Measurements from ENCODE around the gene ULK1. TPM values are rescaled to one million over a fixed set of nuclear protein-coding genes. Genes with fewer than 3 reads are reported as not detected.

Gene ULK1
- polyA plus RNA-seq, 6 donors from 2014 or later: 0.22 to 2.1 (median 0.73) TPM

DNA sequence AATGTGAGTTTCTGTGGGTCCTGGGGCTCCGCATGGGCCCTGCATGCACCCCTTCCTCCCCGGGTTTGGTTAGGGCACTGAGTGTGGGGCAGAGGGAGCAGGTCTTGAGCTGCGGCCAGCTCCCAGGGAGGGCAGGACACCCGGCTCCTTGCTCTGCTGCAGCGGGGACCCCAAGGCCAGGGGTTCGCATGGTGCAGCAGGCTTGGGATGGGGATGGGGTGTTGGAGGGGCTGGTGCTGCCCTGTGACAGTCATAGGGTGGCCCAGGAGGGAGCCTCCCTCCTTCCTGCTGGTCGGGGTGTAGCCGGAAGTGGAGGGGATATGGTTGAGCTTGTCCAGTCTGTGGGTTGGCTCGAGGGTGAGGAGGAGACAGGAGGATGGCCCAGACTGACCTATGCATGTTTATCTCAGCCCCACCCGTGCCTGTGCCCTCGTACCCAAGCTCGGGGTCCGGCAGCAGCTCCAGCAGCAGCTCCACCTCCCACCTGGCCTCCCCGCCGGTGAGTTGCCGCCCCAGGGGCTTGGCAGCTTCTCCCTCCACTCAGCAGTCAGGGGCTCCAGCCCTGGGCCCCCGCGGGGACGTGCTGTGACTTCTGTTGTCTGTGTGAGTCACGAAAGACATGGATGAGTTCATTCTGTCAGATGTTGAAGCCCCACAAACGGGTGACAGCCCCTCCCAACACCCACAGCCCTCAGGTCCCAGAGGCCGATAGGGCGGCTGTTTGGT lies 16.0 kb downstream of the ULK1 start:
- Mint-ChIP-seq H3K27me3 (no peaks in the 10 kb centered on the region), H3K9me3 (no peaks in the 10 kb centered on the region), H3K36me3 (no peaks in the 10 kb centered on the region), H3K4me3 (no peak overlapping the region), H3K27ac (no peak overlapping the region), H3K4me1 (peaks cover 0 to 2% (median 0%) of the 10 kb centered on the region in 3 donors)
- DNase-seq (no peak), ATAC-seq (ENCODE audit: low read depth in 2 of 2) (no peak)

DNA sequence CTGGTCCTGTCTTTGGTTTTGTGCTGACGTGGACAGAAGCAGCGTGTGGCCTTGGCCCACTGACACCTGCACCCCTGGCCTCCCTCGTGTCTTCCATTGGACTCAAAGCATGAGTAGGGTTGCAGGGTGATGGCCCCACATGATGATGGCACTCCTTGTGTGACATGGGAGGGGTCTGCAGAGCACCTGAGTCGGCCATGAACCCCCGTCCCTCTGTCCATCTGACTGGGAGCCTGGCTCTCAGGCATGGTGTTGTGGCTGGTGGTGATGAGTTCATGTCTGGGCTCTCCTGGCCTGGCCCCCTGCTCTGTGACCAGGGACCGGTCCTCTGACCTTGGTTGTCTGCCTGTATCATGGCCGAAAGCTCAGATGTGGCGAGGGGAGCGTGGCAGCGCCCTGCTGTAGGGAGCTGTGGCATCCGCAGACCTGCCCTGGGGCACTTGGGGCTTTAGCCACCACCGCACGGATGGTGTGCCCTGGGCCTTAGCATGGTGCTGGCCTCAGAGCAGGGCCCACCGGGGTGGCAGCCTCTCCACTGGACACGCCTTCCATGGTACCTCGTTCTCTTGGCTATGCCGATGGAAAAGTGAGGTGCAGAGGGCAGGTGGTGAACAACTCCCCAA lies 16.7 kb downstream of the ULK1 start:
- DNase-seq (no peak), ATAC-seq (ENCODE audit: low read depth in 2 of 2) (no peak)
- no peak overlapping the region for H3K27ac Mint-ChIP-seq
- no peak overlapping the region for H3K4me3 Mint-ChIP-seq
- no peaks in the 10 kb centered on the region for H3K9me3 Mint-ChIP-seq
- no peaks in the 10 kb centered on the region for H3K4me1 Mint-ChIP-seq
- no peaks in the 10 kb centered on the region for H3K27me3 Mint-ChIP-seq
- no peaks in the 10 kb centered on the region for H3K36me3 Mint-ChIP-seq

DNA sequence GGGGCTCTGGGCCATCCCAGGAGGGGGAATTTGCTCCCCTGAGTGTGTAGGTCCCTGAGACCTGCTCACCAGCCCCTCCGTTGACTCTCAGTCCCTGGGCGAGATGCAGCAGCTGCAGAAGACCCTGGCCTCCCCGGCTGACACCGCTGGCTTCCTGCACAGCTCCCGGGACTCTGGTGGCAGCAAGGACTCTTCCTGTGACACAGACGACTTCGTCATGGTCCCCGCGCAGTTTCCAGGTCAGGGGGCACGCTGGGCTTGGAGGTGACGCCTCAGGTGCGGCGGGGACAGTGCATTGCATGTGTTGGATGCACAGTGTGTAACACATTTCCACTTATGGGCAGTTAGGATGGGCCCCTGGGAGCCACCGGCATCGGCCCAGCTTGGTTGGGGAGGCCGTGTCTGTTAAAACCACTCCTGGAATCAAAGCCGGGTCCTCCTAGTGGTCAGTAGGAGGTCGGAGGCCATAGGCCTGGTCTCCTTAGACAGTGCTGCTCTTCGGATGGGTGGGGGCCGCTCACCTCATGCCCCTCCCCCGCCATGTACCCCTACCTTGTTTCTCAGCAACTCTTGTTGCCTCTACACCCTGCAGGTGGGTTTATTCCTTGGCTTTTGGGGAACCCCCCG lies 17.5 kb downstream of the ULK1 start:
- H3K4me1 Mint-ChIP-seq: no peaks in the 10 kb centered on the region
- H3K27ac Mint-ChIP-seq: no peak overlapping the region

DNA sequence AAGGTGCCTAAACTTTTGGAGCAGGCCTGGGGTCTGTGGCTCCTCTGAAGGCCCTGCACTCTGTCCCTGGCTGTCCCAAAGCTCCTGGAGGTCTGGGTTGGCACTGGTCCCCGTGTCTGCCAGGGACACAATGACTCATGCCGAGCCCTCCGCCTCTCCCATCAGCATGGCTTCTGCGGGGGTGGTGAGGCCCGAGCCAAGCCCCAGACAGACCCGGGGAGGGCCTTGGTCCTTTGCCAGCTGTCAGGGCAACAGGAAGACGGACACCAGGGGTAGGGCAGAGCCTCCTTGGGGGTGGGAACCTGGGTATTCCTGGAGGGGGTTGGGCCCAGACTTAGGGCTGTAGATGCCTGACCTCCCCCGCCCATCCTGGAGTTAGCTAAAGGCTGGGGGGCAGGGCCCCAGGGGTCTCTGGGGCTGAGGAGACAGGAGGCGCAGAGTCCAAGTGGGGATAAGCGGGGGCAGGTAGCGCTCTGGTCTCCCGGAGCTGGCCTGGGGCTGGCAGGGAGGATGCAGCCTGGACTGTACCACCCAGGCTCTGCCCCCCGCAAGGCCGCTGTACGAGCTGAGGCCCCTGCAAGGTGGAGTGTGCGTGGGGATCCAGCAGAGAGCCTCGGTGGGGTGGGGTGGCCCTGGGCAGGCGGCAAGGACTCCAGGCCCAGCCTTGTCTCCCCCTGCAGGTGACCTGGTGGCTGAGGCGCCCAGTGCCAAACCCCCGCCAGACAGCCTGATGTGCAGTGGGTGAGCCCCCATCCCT lies 18.3 kb downstream of the ULK1 start:
- H3K36me3 Mint-ChIP-seq: no peaks in the 10 kb centered on the region
- ATAC-seq (ENCODE audit: low read depth in 2 of 2): no peak
- H3K27me3 Mint-ChIP-seq: no peaks in the 10 kb centered on the region
- H3K4me1 Mint-ChIP-seq: no peaks in the 10 kb centered on the region
- H3K27ac Mint-ChIP-seq: no peak overlapping the region
- DNase-seq: no peak
- H3K4me3 Mint-ChIP-seq: no peak overlapping the region
- H3K9me3 Mint-ChIP-seq: no peaks in the 10 kb centered on the region

More for the DNA sequence above, 17.5 kb downstream of the ULK1 start:
- Mint-ChIP-seq H3K27me3 (no peaks in the 10 kb centered on the region), H3K36me3 (no peaks in the 10 kb centered on the region), H3K4me3 (no peak overlapping the region), H3K9me3 (no peaks in the 10 kb centered on the region)
- DNase-seq (no peak), ATAC-seq (ENCODE audit: low read depth in 2 of 2) (no peak)

DNA sequence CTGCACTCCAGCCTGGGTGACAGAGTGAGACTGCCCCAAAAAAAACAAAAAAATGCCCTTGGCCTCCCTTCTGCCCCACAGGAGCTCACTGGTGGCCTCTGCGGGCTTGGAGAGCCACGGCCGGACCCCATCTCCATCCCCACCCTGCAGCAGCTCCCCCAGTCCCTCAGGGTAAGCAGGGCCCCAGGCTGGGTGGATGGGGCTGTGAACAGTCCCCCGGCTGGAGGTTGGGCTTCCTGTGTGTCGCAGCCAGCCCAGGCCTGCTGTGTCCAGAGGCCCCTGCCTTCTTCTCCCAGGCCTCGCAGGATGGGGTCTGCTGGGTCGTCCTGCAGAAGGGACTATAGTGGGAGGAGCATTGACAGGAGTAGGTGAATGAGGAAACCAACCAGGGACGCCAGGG lies 19.2 kb downstream of the ULK1 start:
- H3K4me1 Mint-ChIP-seq: no peaks in the 10 kb centered on the region
- DNase-seq (no peak), ATAC-seq (ENCODE audit: low read depth in 2 of 2) (no peak)
- H3K27me3 Mint-ChIP-seq: no peaks in the 10 kb centered on the region
- H3K9me3 Mint-ChIP-seq: no peaks in the 10 kb centered on the region
- H3K27ac Mint-ChIP-seq: no peak overlapping the region
- H3K36me3 Mint-ChIP-seq: no peaks in the 10 kb centered on the region
- H3K4me3 Mint-ChIP-seq: no peak overlapping the region

DNA sequence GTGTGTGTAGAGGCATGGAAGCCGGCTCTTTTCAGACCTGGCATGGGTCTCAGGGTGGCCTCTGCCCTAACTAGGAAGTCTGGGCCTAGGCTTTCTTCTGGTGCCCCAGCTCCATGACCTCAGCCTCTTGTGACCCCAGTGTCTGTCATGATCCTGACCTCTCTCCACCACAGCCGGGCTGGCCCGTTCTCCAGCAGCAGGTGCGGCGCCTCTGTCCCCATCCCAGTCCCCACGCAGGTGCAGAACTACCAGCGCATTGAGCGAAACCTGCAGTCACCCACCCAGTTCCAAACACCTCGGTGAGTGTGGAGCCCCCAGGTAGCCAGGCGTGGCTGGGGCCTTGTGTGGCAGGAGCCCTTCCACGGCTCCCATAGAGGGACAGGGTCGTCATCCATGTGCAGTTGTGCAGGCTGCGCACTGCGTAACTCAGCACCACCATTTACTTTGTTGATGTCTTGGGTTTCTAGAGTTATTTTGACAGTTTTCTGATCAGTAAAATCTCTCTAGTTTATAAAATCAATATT lies 19.8 kb downstream of the ULK1 start:
- no peaks in the 10 kb centered on the region for H3K4me1 Mint-ChIP-seq
- H3K4me3 Mint-ChIP-seq: no peak overlapping the region
- no peaks in the 10 kb centered on the region for H3K27me3 Mint-ChIP-seq
- DNase-seq: no peak
- peak overlapping the region in 1 of 6 donors; percentile 79 for H3K27ac Mint-ChIP-seq
- no peak for ATAC-seq (ENCODE audit: low read depth in 2 of 2)
- no peaks in the 10 kb centered on the region for H3K9me3 Mint-ChIP-seq
- no peaks in the 10 kb centered on the region for H3K36me3 Mint-ChIP-seq

DNA sequence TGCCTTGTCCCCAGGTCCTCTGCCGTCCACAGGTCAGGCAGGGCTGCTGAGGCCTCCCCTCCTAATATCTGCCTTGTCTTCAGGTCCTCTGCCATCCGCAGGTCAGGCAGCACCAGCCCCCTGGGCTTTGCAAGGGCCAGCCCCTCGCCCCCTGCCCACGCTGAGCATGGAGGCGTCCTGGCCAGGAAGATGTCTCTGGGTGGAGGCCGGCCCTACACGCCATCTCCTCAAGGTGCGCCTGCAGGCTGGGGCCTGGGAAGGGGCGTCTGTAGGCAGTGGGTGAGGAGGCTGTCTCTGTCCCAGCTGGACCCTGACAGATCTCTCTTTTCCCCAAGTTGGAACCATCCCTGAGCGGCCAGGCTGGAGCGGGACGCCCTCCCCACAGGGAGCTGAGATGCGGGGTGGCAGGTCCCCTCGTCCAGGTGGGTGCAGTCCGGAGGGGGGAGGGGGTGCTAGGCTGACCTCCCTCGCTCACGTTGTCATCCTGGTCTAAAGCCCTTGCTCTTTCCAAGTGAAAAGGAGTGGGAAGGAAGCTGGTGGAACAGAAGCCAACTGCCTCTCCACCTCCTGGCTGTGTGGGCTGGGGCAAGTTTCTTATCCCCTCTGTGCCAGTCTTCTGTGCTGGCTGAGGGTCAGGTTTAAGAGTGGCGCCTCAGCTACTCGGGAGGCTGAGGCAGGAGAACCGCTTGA lies 20.7 kb downstream of the ULK1 start:
- Mint-ChIP-seq H3K9me3 (no peaks in the 10 kb centered on the region), H3K36me3 (no peaks in the 10 kb centered on the region), H3K27me3 (no peaks in the 10 kb centered on the region), H3K4me1 (no peaks in the 10 kb centered on the region), H3K4me3 (no peak overlapping the region), H3K27ac (no peak overlapping the region)
- ATAC-seq (ENCODE audit: low read depth in 2 of 2): no peak
- no peak for DNase-seq

DNA sequence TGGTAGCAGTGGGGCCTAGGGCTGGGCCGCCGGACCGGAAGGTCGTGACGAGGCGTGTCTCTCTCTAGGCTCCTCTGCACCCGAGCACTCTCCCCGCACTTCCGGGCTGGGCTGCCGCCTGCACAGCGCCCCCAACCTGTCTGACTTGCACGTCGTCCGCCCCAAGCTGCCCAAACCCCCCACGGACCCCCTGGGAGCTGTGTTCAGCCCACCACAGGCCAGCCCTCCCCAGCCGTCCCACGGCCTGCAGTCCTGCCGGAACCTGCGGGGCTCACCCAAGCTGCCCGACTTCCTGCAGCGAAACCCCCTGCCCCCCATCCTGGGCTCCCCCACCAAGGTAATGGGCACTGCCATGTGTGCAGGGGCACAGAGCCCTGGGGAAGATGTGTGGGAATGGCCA lies 21.4 kb downstream of the ULK1 start:
- Mint-ChIP-seq H3K4me3 (no peak overlapping the region), H3K4me1 (no peaks in the 10 kb centered on the region), H3K36me3 (no peaks in the 10 kb centered on the region), H3K27me3 (no peaks in the 10 kb centered on the region), H3K27ac (no peak overlapping the region), H3K9me3 (no peaks in the 10 kb centered on the region)
- ATAC-seq (ENCODE audit: low read depth in 2 of 2) (no peak), DNase-seq (no peak)

DNA sequence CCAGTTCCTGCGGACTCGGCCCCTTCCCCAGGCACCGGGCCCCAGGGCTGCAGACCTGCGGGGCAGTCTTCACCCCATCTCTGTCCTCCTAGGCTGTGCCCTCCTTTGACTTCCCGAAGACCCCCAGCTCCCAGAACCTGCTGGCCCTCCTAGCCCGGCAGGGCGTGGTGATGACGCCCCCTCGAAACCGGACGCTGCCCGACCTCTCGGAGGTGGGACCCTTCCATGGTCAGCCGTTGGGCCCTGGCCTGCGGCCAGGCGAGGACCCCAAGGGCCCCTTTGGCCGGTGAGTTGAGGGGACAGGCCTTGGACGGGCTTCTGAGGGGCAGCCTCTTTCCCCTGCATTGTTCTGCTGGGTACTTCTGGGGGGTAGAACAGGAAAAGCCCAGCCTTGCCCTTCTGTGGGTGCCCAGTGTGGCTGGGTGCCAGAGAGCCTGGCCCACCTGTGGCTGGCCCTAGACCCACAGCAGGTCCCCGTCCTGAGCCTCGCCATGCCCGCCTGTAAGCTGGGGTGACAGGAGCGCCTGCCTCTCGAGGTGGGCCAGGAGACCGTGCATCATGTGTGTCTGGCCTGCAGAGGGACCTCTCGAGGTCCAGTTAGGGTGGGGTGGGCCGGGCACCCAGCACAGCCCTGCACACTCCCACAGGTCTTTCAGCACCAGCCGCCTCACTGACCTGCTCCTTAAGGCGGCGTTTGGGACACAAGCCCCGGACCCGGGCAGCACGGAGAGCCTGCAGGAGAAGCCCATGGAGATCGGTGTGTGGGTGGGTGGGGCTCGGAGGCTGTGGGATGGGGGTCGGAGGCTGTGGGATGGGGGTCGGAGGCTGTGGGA lies 22.1 kb downstream of the ULK1 start:
- ATAC-seq (ENCODE audit: low read depth in 2 of 2) (no peak), DNase-seq (no peak)
- Mint-ChIP-seq H3K4me1 (peaks cover 0 to under 1% (median 0%) of the 10 kb centered on the region in 3 donors), H3K9me3 (no peaks in the 10 kb centered on the region), H3K4me3 (no peak overlapping the region), H3K36me3 (no peaks in the 10 kb centered on the region), H3K27ac (no peak overlapping the region), H3K27me3 (no peaks in the 10 kb centered on the region)

DNA sequence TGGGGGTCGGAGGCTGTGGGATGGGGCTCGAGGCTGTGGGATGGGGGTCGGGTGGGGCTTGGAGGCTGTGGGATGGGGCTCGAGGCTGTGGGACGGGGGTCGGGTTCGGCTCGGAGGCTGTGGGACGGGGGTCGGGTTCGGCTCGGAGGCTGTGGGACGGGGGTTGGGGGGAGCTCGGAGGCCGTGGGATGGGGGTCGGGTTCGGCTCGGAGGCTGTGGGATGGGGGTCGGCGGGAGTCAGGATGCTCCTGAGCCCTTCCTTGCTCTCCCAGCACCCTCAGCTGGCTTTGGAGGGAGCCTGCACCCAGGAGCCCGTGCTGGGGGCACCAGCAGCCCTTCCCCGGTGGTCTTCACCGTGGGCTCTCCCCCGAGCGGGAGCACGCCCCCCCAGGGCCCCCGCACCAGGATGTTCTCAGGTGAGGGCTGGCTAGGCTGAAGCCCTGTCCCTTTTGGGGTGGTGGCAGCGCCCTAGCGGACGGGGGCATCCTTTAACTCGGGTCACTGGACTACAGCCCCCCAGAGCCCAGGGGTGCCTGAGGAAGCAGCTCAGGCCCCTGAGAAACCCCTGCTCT lies 22.8 kb downstream of the ULK1 start:
- DNase-seq (no peak), ATAC-seq (ENCODE audit: low read depth in 2 of 2) (no peak)
- Mint-ChIP-seq H3K4me1 (peaks cover 3 to 8% (median 4%) of the 10 kb centered on the region in 3 donors), H3K9me3 (no peaks in the 10 kb centered on the region), H3K36me3 (no peaks in the 10 kb centered on the region), H3K27me3 (no peaks in the 10 kb centered on the region), H3K4me3 (no peak overlapping the region), H3K27ac (peak overlapping the region in 1 of 6 donors; percentile 86)

DNA sequence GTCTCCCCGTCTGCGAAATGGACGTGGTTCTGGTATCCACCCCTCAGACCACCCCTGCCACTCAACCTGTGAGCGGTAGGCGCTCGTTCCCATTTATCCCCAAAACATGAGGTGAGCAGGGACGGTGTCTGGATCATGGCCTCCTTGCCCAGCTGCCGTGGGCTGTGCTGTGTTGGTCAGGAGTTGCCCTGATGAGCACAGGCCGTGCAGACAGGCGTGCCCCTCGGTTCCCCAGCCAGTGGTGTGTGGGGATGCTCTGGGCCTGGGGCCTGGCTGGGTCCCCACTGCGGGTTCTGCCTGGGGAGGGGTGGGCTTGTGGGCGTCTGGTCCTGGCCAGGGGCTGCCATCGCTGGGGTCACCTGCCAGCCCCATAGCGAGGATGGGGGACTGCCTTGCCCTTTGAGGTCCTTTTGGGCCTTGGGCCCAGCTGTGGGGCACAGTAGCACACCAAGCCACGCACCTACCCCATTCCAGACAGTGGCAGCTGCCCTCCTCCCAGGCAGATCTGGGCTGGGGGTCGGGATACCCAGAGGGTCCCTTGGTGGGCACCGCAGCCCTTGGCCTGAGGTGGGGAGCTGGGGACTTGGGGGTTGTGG lies 23.4 kb downstream of the ULK1 start:
- no peak for DNase-seq

More for the DNA sequence above, 23.4 kb downstream of the ULK1 start:
- ATAC-seq (ENCODE audit: low read depth in 2 of 2): no peak
- Mint-ChIP-seq H3K4me1 (peaks cover 6 to 14% (median 9%) of the 10 kb centered on the region in 3 donors), H3K27me3 (no peaks in the 10 kb centered on the region), H3K9me3 (no peaks in the 10 kb centered on the region), H3K36me3 (no peaks in the 10 kb centered on the region), H3K4me3 (no peak overlapping the region), H3K27ac (peak overlapping the region in 2 of 6 donors; percentile 84 to 86)
